AG09309 (cell line): ENCODE results near the gene PCED1B.
A peak's percentile ranks its signal among the peaks of the same experiment; 100 is the strongest.

Source experiments
- DNase-seq: peaks from one replicate; pipeline ENCODE4 v3.0.0-alpha.2; 2010; ENCODE audit warnings: low read depth
- H3K4me3 ChIP-seq: 2 replicates; pipeline ENCODE4 v1.5.1; 2011; ENCODE audit warnings: mild to moderate bottlenecking, low read depth, low read length, moderate library complexity; ENCODE audit not compliant: control insufficient read depth
- TF ChIP-seq, protein P1 (sequence below): IDR thresholded peaks from 2 replicates; pipeline ENCODE4 v1.5.1; 2011; ENCODE audit warnings: mild to moderate bottlenecking, low read depth, low read length, inconsistent platforms; ENCODE audit not compliant: insufficient read depth, control insufficient read depth; ENCODE audit errors: missing control alignments

PCED1B gene

DNA sequence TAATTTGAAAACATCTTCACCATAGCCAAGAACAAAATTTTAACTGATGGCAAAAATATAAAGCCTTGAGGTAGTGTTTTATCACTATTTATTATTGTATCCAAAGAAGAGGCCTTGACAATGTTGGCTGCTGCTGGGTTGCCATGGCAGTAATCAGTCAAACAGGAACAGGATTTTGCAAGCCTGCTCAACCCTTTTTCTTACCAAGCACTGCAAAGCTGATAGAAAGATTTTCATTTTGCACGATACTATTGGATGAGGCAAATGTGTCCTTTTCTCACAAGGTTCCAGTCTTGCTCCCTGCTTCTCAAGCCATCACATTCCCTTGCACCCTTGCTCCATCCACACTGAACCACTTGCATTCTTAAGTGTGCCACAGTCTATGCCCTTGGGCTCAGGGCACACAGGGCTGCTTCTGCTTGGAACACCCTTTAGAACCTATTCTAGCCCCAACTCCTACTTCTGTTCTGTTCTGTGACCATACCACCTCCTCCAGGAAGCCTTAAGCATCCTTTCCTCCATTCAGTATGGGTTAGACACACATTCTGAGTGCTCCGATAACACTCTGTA is 76.8 kb downstream of the PCED1B start:
- TF ChIP-seq, protein P1, sequence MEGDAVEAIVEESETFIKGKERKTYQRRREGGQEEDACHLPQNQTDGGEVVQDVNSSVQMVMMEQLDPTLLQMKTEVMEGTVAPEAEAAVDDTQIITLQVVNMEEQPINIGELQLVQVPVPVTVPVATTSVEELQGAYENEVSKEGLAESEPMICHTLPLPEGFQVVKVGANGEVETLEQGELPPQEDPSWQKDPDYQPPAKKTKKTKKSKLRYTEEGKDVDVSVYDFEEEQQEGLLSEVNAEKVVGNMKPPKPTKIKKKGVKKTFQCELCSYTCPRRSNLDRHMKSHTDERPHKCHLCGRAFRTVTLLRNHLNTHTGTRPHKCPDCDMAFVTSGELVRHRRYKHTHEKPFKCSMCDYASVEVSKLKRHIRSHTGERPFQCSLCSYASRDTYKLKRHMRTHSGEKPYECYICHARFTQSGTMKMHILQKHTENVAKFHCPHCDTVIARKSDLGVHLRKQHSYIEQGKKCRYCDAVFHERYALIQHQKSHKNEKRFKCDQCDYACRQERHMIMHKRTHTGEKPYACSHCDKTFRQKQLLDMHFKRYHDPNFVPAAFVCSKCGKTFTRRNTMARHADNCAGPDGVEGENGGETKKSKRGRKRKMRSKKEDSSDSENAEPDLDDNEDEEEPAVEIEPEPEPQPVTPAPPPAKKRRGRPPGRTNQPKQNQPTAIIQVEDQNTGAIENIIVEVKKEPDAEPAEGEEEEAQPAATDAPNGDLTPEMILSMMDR, result no peak
- no peak for DNase-seq
- no peak overlapping the region for H3K4me3 ChIP-seq

- TF ChIP-seq, protein P1, result no peak
- H3K4me3 ChIP-seq, result no peak overlapping the region
- no peak for DNase-seq
Observed at GRCh38 chr12:47158792-47159191, 79.4 kb downstream of the PCED1B start.

DNA sequence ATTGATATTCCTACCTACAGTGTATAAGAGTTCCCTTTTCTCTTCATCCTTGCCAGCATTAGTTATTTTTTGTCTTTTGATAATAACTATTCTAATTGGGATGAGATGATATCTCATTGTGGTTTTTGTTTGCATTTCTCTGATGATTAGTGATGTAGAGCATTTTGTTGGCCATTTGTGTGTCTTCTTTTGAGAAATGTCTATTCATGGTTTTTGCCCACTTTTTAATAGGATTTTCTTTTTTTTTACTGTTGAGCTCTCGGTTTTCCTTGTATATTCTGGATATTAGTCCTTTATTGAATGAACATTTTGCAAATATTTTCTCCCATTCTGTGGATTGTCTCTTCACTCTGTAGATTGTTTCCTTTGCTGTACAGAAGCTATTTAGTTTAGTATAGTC is 79.9 kb downstream of the PCED1B start:
- no peak for DNase-seq
- H3K4me3 ChIP-seq, result no peak overlapping the region
- TF ChIP-seq, protein P1, result no peak

- no peak overlapping the region for H3K4me3 ChIP-seq
- TF ChIP-seq, protein P1, result no peak
- no peak for DNase-seq
Observed at GRCh38 chr12:47160316-47161244, 81.2 kb downstream of the PCED1B start.

DNA sequence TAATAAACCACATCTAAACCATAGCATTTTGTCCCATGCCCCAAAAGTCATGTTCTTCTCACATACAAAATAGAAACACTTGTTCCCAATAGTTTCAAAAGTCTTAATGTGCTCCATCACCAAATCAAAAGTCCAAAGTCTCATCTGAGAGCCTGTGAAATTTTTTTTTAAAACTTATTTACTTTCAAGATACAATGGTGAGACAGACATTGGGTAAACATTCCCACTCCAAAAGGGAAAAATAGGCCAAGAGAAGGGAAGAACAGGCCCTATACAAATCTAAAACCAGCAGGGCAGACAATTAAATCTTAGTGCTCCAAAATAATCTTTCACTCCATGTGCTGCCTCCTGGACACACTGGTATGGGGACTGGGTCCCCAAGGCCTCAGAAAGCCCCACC is 84.7 kb downstream of the PCED1B start:
- TF ChIP-seq, protein P1, result no peak
- DNase-seq, result no peak
- H3K4me3 ChIP-seq, result no peak overlapping the region

GRCh38 chr12:47164724-47165439 is 85.5 kb downstream of the PCED1B start:
- DNase-seq, result peak; percentile 74
- no peak overlapping the region for H3K4me3 ChIP-seq
- TF ChIP-seq, protein P1, result no peak
